Adrenal gland (tissue), 12 donors: Measurements from ENCODE around the gene SASH1. TPM values are rescaled to one million over a fixed set of nuclear protein-coding genes. Genes with fewer than 3 reads are reported as not detected.

Experiments used
- DNase-seq, 7 donors: peaks; one replicate each; pipeline ENCODE4 v3.0.0-alpha.2; 2019 to 2020
- H3K27ac ChIP-seq, 5 donors: fragments of 200-600 bp; sonication (generic) in 4 of 5; 1 replicate in 3 of 5; 2 replicates in 2 of 5; pipeline versions ENCODE4 v1.5.1 to v1.8.0; 2016 to 2020; ENCODE audit warnings: mild to moderate bottlenecking in 1 of 5
- H3K27me3 ChIP-seq: fragments of 200-600 bp; 2 replicates; pipeline ENCODE4 v1.8.0; 2021
- H3K36me3 ChIP-seq, 2 donors: fragments of 200-600 bp; replicated peaks in 1 of 2; 1 replicate in 1 of 2; 2 replicates in 1 of 2; pipeline versions ENCODE4 v1.5.1 to v1.8.0; 2018 to 2022
- H3K4me1 ChIP-seq, 2 donors: fragments of 200-600 bp; replicated peaks in 1 of 2; 1 replicate in 1 of 2; 2 replicates in 1 of 2; pipeline versions ENCODE4 v1.5.1 to v1.8.0; 2018 to 2021
- H3K4me3 ChIP-seq, 4 donors: fragments of 200-600 bp; sonication (generic) in 3 of 4; one replicate each; pipeline ENCODE4 v1.5.1; 2016 to 2018
- H3K9me3 ChIP-seq, 3 donors: fragments of 200-600 bp; sonication (generic) in 1 of 3; replicated peaks in 1 of 3; 1 replicate in 2 of 3; 2 replicates in 1 of 3; pipeline versions ENCODE4 v1.5.1 to v1.8.0; 2016 to 2021
- POLR2A ChIP-seq, 2 donors: fragments of 450-650 bp; IDR thresholded peaks; one replicate each; pipeline ENCODE4 v1.6.1; 2017; ENCODE audit warnings: antibody characterized with exemption in 2 of 2, mild to moderate bottlenecking in 2 of 2, moderate library complexity in 1 of 2
- WGBS, 4 donors: extraction: QIAGEN DNeasy Blood & Tissue Kit in 2 of 4; methylation state at CpG; one replicate each; pipeline versions ENCODE4 v1.1.5 to v1.1.7; 2013 to 2017; 5-methylcytosine and 5-hydroxymethylcytosine counted together
- intact Hi-C, 2 donors: fragments of 100-400 bp; cut with DNase I; formaldehyde crosslinking; loops; one replicate each; pipeline versions ENCODE4 v1.14.1 to v1.15.0; 2022 to 2023
- polyA plus RNA-seq, 3 donors: library from polyadenylated mRNA; stranded (reverse); fragments of 200-250 nt in 2 of 3; fragments of 350-450 nt in 1 of 3; fragmentation: Illumina TruSeq in 1 of 3; extraction: RNeasy Lipid Tissue Mini Kit (QIAGEN cat#74804) in 1 of 3; gene quantifications; one replicate each; pipeline ENCODE4 v1.2.3, GENCODE V29; 2013 to 2014
- total RNA-seq, 9 donors: library from RNA; depleted of rRNA in 4 of 9; stranded (reverse); fragments of >200 nt in 4 of 9; fragments of 120-200 nt in 1 of 9; fragmentation: NEBNext Ultra II Directional in 1 of 9; extraction: Animal tissue kit (Norgen Biotek cat#: 25700) in 1 of 9; gene quantifications; one replicate each; pipeline versions ENCODE4 v1.1.0 to v1.2.4, GENCODE V29; 2013 to 2023
- TF ChIP-seq, protein P1 (sequence below), 6 experiments: fragments of 450-650 bp in 4 of 6; fragments of 200-600 bp in 2 of 6; sonication (generic) in 1 of 6; IDR thresholded peaks; 1 replicate in 5 of 6; 2 replicates in 1 of 6; pipeline versions ENCODE4 v1.5.1 to v1.8.0; 2016 to 2021; ENCODE audit warnings: antibody characterized with exemption in 6 of 6, mild to moderate bottlenecking in 2 of 6, moderate library complexity in 1 of 6
- donor health status: healthy with polysubstance abuse.
- donor health status: Bipolar disorder and iron deficiency.
- donor health status: DM: yes; HTN: yes; CAD: no.
- donor health status: DM: no; HTN: no; CAD: no.
- donor health status: DM: no; HTN: no; CAD: no.
- donor health status: DM: yes; HTN: yes; CAD: no.

Gene SASH1
- total and polyA plus RNA-seq, 12 donors, result 5.5 to 30.7 (median 16.7) TPM

DNA sequence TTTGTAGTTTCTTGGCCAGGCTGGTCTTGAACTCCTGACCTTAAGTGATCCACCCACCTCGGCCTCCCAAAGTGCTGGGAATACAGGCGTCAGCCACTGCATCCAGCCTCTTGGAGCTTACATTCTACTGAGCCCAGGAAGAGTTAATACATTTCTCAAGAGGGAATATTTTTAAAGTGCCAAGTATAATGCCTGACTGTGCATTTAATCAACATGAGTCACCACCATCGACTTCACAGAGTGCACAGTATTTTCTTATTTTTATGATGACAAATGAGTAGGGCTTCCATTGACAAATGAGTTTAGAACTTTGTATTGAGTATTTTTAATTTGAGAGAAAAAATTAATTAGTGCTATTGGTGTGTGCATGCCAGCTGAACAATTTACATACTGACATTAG, 72.2 kb downstream of the SASH1 start:
- intact Hi-C loops, result no loop called here
- no peak for DNase-seq
- Histone ChIP-seq H3K9me3 (no peaks in the 10 kb centered on the region), H3K27ac (no peak overlapping the region), H3K27me3 (no peaks in the 10 kb centered on the region), H3K4me3 (no peak overlapping the region), H3K4me1 (peaks cover 0 to 10% of the 10 kb centered on the region in 2 donors), H3K36me3 (no peaks in the 10 kb centered on the region)
- no peak for TF ChIP-seq POLR2A (IDR thresholded peaks at IDR 0.05)
- TF ChIP-seq, protein P1, sequence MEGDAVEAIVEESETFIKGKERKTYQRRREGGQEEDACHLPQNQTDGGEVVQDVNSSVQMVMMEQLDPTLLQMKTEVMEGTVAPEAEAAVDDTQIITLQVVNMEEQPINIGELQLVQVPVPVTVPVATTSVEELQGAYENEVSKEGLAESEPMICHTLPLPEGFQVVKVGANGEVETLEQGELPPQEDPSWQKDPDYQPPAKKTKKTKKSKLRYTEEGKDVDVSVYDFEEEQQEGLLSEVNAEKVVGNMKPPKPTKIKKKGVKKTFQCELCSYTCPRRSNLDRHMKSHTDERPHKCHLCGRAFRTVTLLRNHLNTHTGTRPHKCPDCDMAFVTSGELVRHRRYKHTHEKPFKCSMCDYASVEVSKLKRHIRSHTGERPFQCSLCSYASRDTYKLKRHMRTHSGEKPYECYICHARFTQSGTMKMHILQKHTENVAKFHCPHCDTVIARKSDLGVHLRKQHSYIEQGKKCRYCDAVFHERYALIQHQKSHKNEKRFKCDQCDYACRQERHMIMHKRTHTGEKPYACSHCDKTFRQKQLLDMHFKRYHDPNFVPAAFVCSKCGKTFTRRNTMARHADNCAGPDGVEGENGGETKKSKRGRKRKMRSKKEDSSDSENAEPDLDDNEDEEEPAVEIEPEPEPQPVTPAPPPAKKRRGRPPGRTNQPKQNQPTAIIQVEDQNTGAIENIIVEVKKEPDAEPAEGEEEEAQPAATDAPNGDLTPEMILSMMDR (IDR thresholded peaks at IDR 0.05), result no peak
- 47 to 69% (median 55%) methylated on average over 3 of the region's 3 CpGs for WGBS, 4 donors

DNA sequence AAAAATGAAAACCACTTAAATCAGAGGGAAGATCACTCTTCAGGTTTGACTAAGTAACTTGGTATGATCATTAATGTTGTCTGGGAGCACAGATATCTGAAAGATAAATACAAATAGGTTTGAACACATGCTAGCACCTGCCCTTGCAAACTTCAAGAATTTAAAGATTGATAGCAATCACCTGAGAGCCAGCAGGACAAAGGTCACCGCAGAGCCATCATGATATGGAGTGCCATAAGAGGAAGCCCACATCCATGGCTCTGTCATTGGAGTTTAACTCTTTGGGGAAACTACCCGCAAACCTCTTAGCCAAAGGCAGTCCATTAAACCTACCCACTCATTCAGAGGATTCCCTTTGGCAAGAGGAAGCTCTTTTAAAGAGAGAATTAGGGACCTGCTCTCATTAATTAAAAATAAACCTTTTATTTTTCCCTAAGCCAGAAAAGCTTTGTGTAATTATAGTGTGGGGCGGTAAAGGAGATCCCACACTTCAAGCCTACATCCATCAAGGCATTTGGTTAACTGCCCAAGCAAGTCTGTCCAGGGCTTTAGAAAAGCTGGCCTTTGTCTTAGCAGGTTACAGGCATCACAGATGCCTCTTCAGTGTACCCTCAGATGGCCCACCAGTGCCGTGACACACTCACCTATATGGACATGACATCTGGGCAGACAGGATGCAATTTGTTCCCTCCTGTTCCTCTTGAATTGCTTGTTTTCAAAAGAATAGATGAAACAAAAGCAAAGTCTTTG, 73.0 kb downstream of the SASH1 start:
- 80 to 91% (median 86%) methylated on average over 4 of the region's 4 CpGs for WGBS, 4 donors
- TF ChIP-seq POLR2A (IDR thresholded peaks at IDR 0.05), result no peak
- TF ChIP-seq, protein P1 (IDR thresholded peaks at IDR 0.05), result no peak
- no peak for DNase-seq
- Histone ChIP-seq H3K4me1 (peaks cover 0 to 10% of the 10 kb centered on the region in 2 donors), H3K4me3 (no peak overlapping the region), H3K27me3 (no peaks in the 10 kb centered on the region), H3K9me3 (no peaks in the 10 kb centered on the region), H3K27ac (no peak overlapping the region), H3K36me3 (no peaks in the 10 kb centered on the region)
- intact Hi-C loops, result no loop called here

- H3K36me3 ChIP-seq, result no peaks in the 10 kb centered on the region
- 72 to 77% (median 76%) methylated on average over 7 of the region's 7 CpGs for WGBS, 4 donors
- peaks cover 0 to 10% of the 10 kb centered on the region in 2 donors for H3K4me1 ChIP-seq
- H3K27me3 ChIP-seq, result no peaks in the 10 kb centered on the region
- H3K9me3 ChIP-seq, result no peaks in the 10 kb centered on the region
- no peak overlapping the region for H3K27ac ChIP-seq
- DNase-seq, result no peak
- H3K4me3 ChIP-seq, result no peak overlapping the region
- TF ChIP-seq POLR2A (IDR thresholded peaks at IDR 0.05), result no peak
- TF ChIP-seq, protein P1 (IDR thresholded peaks at IDR 0.05), result no peak
- intact Hi-C loops, result no loop called here
Observed at GRCh38 chr6:148416330-148416965, 73.8 kb downstream of the SASH1 start.

- intact Hi-C loops, result no loop called here
- H3K27me3 ChIP-seq, result no peaks in the 10 kb centered on the region
- no peak for TF ChIP-seq POLR2A (IDR thresholded peaks at IDR 0.05)
- TF ChIP-seq, protein P1 (IDR thresholded peaks at IDR 0.05), result no peak
- H3K4me1 ChIP-seq, result peaks cover 0 to 10% of the 10 kb centered on the region in 2 donors
- WGBS, 4 donors, result 92 to 95% (median 93%) methylated on average over 8 of the region's 8 CpGs
- H3K36me3 ChIP-seq, result no peaks in the 10 kb centered on the region
- no peak overlapping the region for H3K27ac ChIP-seq
- H3K4me3 ChIP-seq, result no peak overlapping the region
- DNase-seq, result no peak
- no peaks in the 10 kb centered on the region for H3K9me3 ChIP-seq
Observed at GRCh38 chr6:148417045-148417444, 74.4 kb downstream of the SASH1 start.
